Activated CD8-positive, alpha-beta memory T cell treated with anti-CD3 and anti-CD28 coated beads, Interleukin-2, amount 10 ng/mL, durations not matched to agents 7 days and 5 days (primary cell): ENCODE results near the gene QRICH1. TPM values are rescaled to one million over a fixed set of nuclear protein-coding genes. Genes with fewer than 3 reads are reported as not detected.

ENCODE experiments used
- ATAC-seq: fragments of 150-1000 bp; cut with Tn5 transposase; one replicate; pipeline ENCODE4 v1.10.0; 2021; ENCODE audit warnings: moderate library complexity
- CTCF ChIA-PET: fragments of 350-600 bp; sonication (Branson Sonifier 250); formaldehyde crosslinking; loops from one replicate; lab custom pipeline; 2021; ENCODE audit warnings: antibody characterized with exemption; lab: Charles Lee
- DNase-seq: peaks from one replicate; pipeline ENCODE4 v3.0.0-alpha.2; 2020
- H3K27ac Mint-ChIP-seq: one replicate; pipeline ENCODE4 v1.8.0; 2021; ENCODE audit warnings: mild to moderate bottlenecking, mixed read lengths
- H3K27me3 Mint-ChIP-seq: one replicate; pipeline ENCODE4 v1.8.0; 2021; ENCODE audit warnings: mixed read lengths
- H3K36me3 Mint-ChIP-seq: one replicate; pipeline ENCODE4 v1.8.0; 2021; ENCODE audit warnings: mild to moderate bottlenecking, mixed read lengths
- H3K4me1 Mint-ChIP-seq: one replicate; pipeline ENCODE4 v1.8.0; 2021; ENCODE audit warnings: mixed read lengths
- H3K4me3 Mint-ChIP-seq: one replicate; pipeline ENCODE4 v1.8.0; 2021; ENCODE audit warnings: mild to moderate bottlenecking, moderate library complexity, mixed read lengths
- H3K9me3 Mint-ChIP-seq: one replicate; pipeline ENCODE4 v1.8.0; 2022; ENCODE audit warnings: low read depth, mixed read lengths
- total RNA-seq, 2 experiments: library from RNA; stranded (reverse); gene quantifications; one replicate each; pipeline ENCODE4 v1.2.3, GENCODE V29; 2021

The QRICH1 gene
- total RNA-seq, 2 experiments from 2014 or later = 142 to 149 TPM

- Mint-ChIP-seq H3K9me3 (no peaks in the 10 kb centered on the region), H3K36me3 (peaks cover 38% of the 10 kb centered on the region), H3K27ac (peak within 1 kb of the TSS; percentile 97), H3K4me3 (peak within 1 kb of the TSS; percentile 98), H3K4me1 (peaks cover 31% of the 10 kb centered on the region), H3K27me3 (no peaks in the 10 kb centered on the region)
- ATAC-seq = peak; percentile 99
- peak; percentile 95 for DNase-seq
- CTCF ChIA-PET = interaction anchor here (1.0 to 5.7 kb wide), 3 partner anchors 10 to 16 kb away, joined by 5 to 44 read pairs (median 5); partner anchors contain the start of genes QRICH1 and USP19
Observed at GRCh38 chr3:49104427-49105291, 10.8 kb upstream of the QRICH1 start, which contains the start of gene QARS1. TSS of gene QARS1 (minus strand) at chr3:49104757. CDS start at chr3:49104733, 24 bp downstream.

- peak overlapping the region; percentile 98 for H3K4me3 Mint-ChIP-seq
- no peaks in the 10 kb centered on the region for H3K27me3 Mint-ChIP-seq
- peak overlapping the region; percentile 97 for H3K27ac Mint-ChIP-seq
- no peaks in the 10 kb centered on the region for H3K9me3 Mint-ChIP-seq
- H3K4me1 Mint-ChIP-seq = peaks cover 31% of the 10 kb centered on the region
- ATAC-seq (no peak), DNase-seq (no peak)
- H3K36me3 Mint-ChIP-seq = peaks cover 35% of the 10 kb centered on the region
- CTCF ChIA-PET = interaction anchor here (1.0 to 5.7 kb wide), 2 partner anchors 9 to 14 kb away, joined by 5 to 44 read pairs; partner anchors contain the start of gene QRICH1
Observed at GRCh38 chr3:49104052-49104426, 10.2 kb upstream of the QRICH1 start.

GRCh38 chr3:49100046-49100615 is 6.3 kb upstream of the QRICH1 start:
- peaks cover 47% of the 10 kb centered on the region for H3K36me3 Mint-ChIP-seq
- H3K27me3 Mint-ChIP-seq = no peaks in the 10 kb centered on the region
- DNase-seq = no peak
- no peaks in the 10 kb centered on the region for H3K9me3 Mint-ChIP-seq
- H3K4me1 Mint-ChIP-seq = peaks cover 28% of the 10 kb centered on the region
- H3K4me3 Mint-ChIP-seq = no peak overlapping the region
- ATAC-seq = no peak
- no peak overlapping the region for H3K27ac Mint-ChIP-seq
- CTCF ChIA-PET = no interaction called here

- Mint-ChIP-seq H3K27me3 (no peaks in the 10 kb centered on the region), H3K27ac (no peak overlapping the region), H3K4me3 (no peak overlapping the region), H3K4me1 (peaks cover 26% of the 10 kb centered on the region), H3K36me3 (peaks cover 47% of the 10 kb centered on the region), H3K9me3 (no peaks in the 10 kb centered on the region)
- ATAC-seq = no peak
- CTCF ChIA-PET = interaction anchor here (1.5 kb wide), 1 partner anchor 72 kb away, joined by 3 read pairs; the partner anchor contains the start of gene KLHDC8B
- DNase-seq = no peak
Observed at GRCh38 chr3:49098910-49099630, 5.2 kb upstream of the QRICH1 start.

GRCh38 chr3:49098429-49098828 is 4.6 kb upstream of the QRICH1 start:
- Mint-ChIP-seq H3K27ac (no peak overlapping the region), H3K36me3 (peaks cover 47% of the 10 kb centered on the region)

GRCh38 chr3:49092938-49093852 is 676 bp downstream of the QRICH1 start:
- CTCF ChIA-PET = interaction anchor here (0.6 to 3.3 kb wide), 23 partner anchors 10 to 407 kb away, joined by 3 to 44 read pairs (median 5); partner anchors contain the start of genes DAG1, IMPDH2, KLHDC8B and NCKIPSD
- Mint-ChIP-seq H3K4me3 (peak overlapping the region; percentile 89), H3K4me1 (peaks cover 41% of the 10 kb centered on the region), H3K36me3 (peaks cover 23% of the 10 kb centered on the region), H3K27ac (peak overlapping the region; percentile 96), H3K9me3 (no peaks in the 10 kb centered on the region), H3K27me3 (no peaks in the 10 kb centered on the region)
- ATAC-seq = peak; percentile 46
- DNase-seq = peak; percentile 90

More at GRCh38 chr3:49098429-49098828, 4.6 kb upstream of the QRICH1 start:
- CTCF ChIA-PET = interaction anchor here (1.5 kb wide), 1 partner anchor 73 kb away, joined by 3 read pairs; the partner anchor contains the start of gene KLHDC8B
- H3K4me3 Mint-ChIP-seq = no peak overlapping the region
- H3K4me1 Mint-ChIP-seq = peaks cover 19% of the 10 kb centered on the region
- H3K27me3 Mint-ChIP-seq = no peaks in the 10 kb centered on the region
- ATAC-seq (no peak), DNase-seq (no peak)
- no peaks in the 10 kb centered on the region for H3K9me3 Mint-ChIP-seq

- Mint-ChIP-seq H3K4me1 (peaks cover 4% of the 10 kb centered on the region), H3K4me3 (no peak overlapping the region)
- CTCF ChIA-PET = interaction anchor here (0.5 to 1.1 kb wide), 3 partner anchors 9 to 253 kb away, joined by 3 to 6 read pairs (median 3); no protein-coding TSS in a partner anchor
Observed at GRCh38 chr3:49081429-49081828, 12.4 kb downstream of the QRICH1 start.

GRCh38 chr3:49079270-49079669 is 14.6 kb downstream of the QRICH1 start:
- Mint-ChIP-seq H3K4me3 (no peak overlapping the region), H3K36me3 (peaks cover 29% of the 10 kb centered on the region), H3K9me3 (no peaks in the 10 kb centered on the region), H3K27ac (no peak overlapping the region), H3K4me1 (peaks cover 4% of the 10 kb centered on the region), H3K27me3 (no peaks in the 10 kb centered on the region)
- CTCF ChIA-PET = no interaction called here
- ATAC-seq = no peak
- DNase-seq = no peak

More at GRCh38 chr3:49081429-49081828, 12.4 kb downstream of the QRICH1 start:
- no peaks in the 10 kb centered on the region for H3K27me3 Mint-ChIP-seq
- no peaks in the 10 kb centered on the region for H3K9me3 Mint-ChIP-seq
- peaks cover 19% of the 10 kb centered on the region for H3K36me3 Mint-ChIP-seq
- no peak for DNase-seq
- ATAC-seq = no peak
- no peak overlapping the region for H3K27ac Mint-ChIP-seq

GRCh38 chr3:49076646-49077045 is 17.2 kb downstream of the QRICH1 start:
- H3K36me3 Mint-ChIP-seq = peaks cover 45% of the 10 kb centered on the region

GRCh38 chr3:49076116-49076515 is 17.8 kb downstream of the QRICH1 start:
- Mint-ChIP-seq H3K36me3 (peaks cover 49% of the 10 kb centered on the region), H3K4me1 (peaks cover 4% of the 10 kb centered on the region)

More at GRCh38 chr3:49076646-49077045, 17.2 kb downstream of the QRICH1 start:
- H3K27ac Mint-ChIP-seq = no peak overlapping the region
- no peaks in the 10 kb centered on the region for H3K27me3 Mint-ChIP-seq
- peaks cover 4% of the 10 kb centered on the region for H3K4me1 Mint-ChIP-seq
- H3K9me3 Mint-ChIP-seq = no peaks in the 10 kb centered on the region
- ATAC-seq (no peak), DNase-seq (no peak)
- CTCF ChIA-PET = no interaction called here
- H3K4me3 Mint-ChIP-seq = no peak overlapping the region

GRCh38 chr3:49058011-49058410 is 35.9 kb downstream of the QRICH1 start:
- DNase-seq (no peak), ATAC-seq (no peak)
- Mint-ChIP-seq H3K4me3 (no peak overlapping the region), H3K36me3 (peaks cover 36% of the 10 kb centered on the region), H3K4me1 (no peaks in the 10 kb centered on the region), H3K27me3 (no peaks in the 10 kb centered on the region), H3K27ac (no peak overlapping the region), H3K9me3 (no peaks in the 10 kb centered on the region)
- CTCF ChIA-PET = interaction anchor here (0.6 to 1.3 kb wide), 2 partner anchors 34 to 71 kb away, joined by 3 to 4 read pairs; no protein-coding TSS in a partner anchor

More at GRCh38 chr3:49076116-49076515, 17.8 kb downstream of the QRICH1 start:
- H3K4me3 Mint-ChIP-seq = no peak overlapping the region
- no peak overlapping the region for H3K27ac Mint-ChIP-seq
- H3K27me3 Mint-ChIP-seq = no peaks in the 10 kb centered on the region
- ATAC-seq (no peak), DNase-seq (no peak)
- CTCF ChIA-PET = interaction anchor here (1.2 kb wide), 1 partner anchor 81 kb away, joined by 4 read pairs; no protein-coding TSS in a partner anchor
- no peaks in the 10 kb centered on the region for H3K9me3 Mint-ChIP-seq

- CTCF ChIA-PET = no interaction called here
- no peak overlapping the region for H3K4me3 Mint-ChIP-seq
Observed at GRCh38 chr3:49057268-49057667, 36.6 kb downstream of the QRICH1 start.

More at GRCh38 chr3:49057268-49057667, 36.6 kb downstream of the QRICH1 start:
- Mint-ChIP-seq H3K27me3 (no peaks in the 10 kb centered on the region), H3K36me3 (peaks cover 39% of the 10 kb centered on the region), H3K4me1 (no peaks in the 10 kb centered on the region), H3K9me3 (no peaks in the 10 kb centered on the region), H3K27ac (no peak overlapping the region)
- DNase-seq (no peak), ATAC-seq (no peak)
